ENCODE results near the gene HCRTR2.
"Not testable (repeated sequence)": the region's sequence is repeated elsewhere in the genome, so short reads cannot be mapped to it uniquely, and the experiment has no call there.

Gene HCRTR2

GRCh38 chr6:55220961-55221360 is 46.6 kb downstream of the HCRTR2 start:
- DNase-seq (ENCODE audit: low read depth) = no peak

- no peak for DNase-seq (ENCODE audit: low read depth)
Measured at GRCh38 chr6:55227862-55228261, 53.5 kb downstream of the HCRTR2 start.

- DNase-seq (ENCODE audit: low read depth) = no peak
Measured at GRCh38 chr6:55239099-55239498, 64.8 kb downstream of the HCRTR2 start.

DNA sequence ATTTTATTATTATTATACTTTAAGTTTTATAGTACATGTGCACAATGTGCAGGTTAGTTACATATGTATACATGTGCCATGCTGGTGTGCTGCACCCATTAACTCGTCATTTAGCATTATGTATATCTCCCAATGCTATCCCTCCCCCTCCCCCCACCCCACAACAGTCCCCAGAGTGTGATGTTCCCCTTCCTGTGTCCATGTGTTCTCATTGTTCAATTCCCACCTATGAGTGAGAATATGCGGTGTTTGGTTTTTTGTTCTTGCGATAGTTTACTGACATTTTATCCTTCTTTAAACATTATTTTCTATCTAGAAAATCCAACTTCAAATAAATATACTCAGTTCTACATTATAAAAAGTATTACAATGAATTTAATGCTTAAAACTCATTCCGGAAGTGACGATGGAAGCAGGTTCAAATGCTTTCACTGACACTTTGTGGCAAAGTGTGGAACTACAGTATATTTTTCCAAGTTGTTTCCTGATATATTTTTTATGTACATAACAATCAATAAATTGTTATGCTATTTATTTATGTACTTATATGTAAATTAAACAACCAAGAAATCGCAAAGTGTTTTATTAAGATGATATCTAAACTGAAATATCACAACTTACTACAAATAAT is 66.8 kb downstream of the HCRTR2 start:
- not testable (repeated sequence) for DNase-seq (ENCODE audit: low read depth)

DNA sequence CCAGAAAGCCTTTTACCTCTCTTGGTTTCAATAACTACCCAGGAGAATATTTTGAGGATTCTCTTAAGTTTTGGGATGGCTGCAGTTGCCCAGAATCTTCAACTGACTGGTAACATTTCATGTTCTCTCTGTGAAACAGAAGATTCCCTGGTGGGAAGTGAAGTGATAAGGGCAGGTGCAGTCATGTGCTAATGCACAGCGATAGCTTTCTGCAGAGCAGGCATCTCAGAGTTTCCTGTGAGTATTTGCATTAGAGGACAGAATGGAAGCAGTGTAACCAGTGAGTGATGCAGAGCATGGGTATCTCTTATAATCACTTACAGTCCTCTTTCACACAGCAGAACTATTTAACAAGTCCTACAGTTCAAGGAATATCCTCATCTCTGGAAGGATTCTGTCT is 76.1 kb downstream of the HCRTR2 start:
- DNase-seq (ENCODE audit: low read depth) = no peak

- DNase-seq (ENCODE audit: low read depth) = no peak
Measured at GRCh38 chr6:55255113-55255512, 80.8 kb downstream of the HCRTR2 start.

DNA sequence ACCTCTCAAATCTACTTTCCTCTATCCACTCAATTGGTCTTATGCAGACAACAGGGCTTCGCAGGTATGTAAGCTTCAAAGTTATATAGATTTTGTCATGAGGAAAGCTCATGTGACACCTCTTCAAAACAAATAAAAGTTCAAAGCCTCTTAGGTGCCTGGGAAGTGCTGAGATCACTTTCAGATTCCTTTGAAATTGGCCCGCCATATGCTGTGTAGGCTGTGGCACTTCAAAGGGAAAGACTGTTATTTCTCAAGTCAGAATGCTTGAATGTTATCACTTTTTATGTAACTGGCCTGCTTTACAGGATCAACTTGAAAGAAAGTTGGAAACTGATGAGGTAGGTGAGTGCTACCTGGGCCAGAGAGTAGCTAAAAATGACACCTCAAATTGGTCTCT is 85.9 kb downstream of the HCRTR2 start:
- no peak for DNase-seq (ENCODE audit: low read depth)

DNA sequence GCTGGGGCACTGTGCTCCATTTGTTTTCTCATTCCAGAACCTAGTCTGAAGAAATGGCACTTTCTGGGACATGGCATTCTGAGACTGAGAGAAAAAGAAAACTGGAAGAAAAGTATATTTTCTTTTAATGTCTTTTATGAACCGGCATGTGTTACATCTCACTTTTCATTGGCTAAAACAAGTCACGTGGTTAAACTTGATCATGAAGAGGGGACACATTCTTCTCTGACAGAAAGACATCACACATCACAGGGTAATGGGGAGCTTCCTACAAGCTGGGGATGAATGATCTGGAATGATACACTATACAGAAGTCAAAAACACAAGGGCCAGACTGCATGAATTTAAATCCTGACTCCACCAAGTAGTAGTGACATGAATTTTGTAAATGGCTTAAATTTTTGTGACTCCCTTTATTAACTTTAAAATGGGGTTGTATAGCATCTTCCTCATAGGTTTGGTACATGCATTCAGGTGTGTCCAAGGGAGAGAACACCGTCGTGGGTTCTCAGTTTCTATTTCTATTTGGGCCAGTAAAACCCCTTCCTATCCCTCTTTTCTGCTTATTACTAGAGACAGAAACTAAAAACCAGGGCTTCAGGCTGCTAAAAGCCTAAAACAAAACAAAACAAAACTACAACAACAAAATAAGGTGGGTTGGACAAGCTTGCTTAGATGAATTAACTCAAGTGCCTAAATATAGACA is 91.2 kb downstream of the HCRTR2 start:
- DNase-seq (ENCODE audit: low read depth) = no peak

DNA sequence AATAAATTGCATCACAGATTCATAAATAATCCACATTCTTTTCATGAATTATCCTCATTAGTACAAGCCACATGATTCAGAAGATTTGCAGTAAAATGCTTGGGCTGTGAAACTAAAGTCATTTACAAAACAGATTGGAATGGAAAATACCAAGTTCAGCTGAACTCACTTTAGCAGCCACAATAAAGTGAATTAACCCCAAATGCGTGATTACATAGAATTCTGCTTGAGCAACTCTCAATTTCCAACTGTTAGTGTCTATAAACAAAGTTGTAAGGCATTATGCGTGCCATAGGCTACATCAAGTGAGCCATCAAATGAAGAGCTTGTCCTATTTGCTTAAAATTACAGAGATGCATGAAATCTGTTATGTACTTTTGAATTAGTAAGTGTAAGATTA is 92.6 kb downstream of the HCRTR2 start:
- no peak for DNase-seq (ENCODE audit: low read depth)

DNA sequence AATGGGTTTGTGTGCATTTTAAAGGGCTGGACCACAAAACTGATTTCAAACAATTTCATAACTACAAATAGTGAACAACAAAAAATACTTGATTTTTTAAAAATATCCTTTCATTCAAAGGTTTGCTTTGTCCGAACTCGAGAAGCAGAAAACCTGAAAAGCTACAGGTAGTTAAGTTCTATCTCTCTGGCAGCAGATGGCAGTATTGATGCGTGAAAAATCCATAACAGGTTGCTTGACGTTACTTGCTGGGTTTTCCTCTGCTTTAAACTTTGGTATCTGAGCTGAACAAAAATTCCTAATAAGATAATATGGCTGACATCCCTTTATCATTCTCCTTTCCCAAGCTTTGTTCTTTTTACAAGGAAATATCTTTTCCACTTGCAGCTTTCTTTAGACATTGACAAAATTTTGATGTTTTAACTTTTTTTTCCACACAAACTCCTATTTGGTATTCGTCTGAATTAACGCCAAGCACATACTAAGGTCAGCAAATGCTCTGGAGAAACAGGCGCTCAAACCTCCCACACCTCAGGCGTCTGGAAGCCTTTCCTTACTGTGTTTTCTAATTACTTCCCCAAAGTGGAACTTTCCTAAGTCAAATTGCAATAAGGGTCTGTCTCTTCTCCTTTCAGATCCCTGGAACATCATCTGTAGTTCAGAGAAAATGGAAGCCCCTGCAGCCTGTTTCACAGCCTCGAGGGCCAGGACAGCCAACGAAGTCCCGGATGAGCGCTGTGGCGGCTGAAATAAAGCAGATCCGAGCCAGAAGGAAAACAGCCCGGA is 102.6 kb downstream of the HCRTR2 start:
- peak; percentile 19 for DNase-seq (ENCODE audit: low read depth)

GRCh38 chr6:55277646-55278045 is 103.3 kb downstream of the HCRTR2 start:
- no peak for DNase-seq (ENCODE audit: low read depth)

DNA sequence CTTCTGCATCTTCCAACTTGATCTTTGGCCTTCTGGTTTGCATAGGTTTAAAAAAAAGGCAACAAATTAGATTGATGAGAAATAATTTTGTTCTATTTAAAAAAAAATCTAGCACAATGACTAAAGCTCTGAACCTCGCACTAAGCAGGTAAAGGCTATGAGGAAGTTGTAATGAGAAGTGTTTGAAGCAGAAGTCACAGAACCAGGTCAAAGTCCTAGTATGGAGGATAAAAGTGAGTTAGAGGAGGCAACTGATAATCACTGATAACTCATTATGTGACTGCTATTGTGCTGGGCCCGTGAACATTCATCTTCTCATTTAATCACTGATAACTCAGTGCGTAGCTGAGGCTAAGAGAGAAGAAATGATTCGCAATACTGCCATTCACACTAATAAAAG is 106.9 kb downstream of the HCRTR2 start:
- no peak for DNase-seq (ENCODE audit: low read depth)

GRCh38 chr6:55282115-55282514 is 107.8 kb downstream of the HCRTR2 start:
- DNase-seq (ENCODE audit: low read depth) = no peak

DNA sequence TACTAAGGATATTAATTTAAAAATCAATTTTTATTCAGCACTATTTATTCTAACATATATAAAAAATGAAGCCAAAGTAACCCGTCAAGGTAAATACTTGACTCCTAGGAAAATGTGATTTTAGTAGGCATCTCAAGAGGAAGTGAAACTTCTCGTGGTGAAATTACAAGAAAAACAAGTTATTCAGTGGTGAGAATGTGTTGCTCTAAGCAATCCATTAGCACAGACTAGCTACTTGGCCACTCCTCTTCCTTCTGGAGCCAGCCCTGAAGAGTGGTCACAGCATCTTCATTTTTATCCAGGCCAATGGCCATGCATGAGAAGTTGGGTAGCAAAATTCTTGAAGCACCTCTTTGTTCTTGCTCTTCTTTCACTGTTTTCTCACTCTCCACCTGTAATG is 112.5 kb downstream of the HCRTR2 start:
- DNase-seq (ENCODE audit: low read depth) = no peak

DNA sequence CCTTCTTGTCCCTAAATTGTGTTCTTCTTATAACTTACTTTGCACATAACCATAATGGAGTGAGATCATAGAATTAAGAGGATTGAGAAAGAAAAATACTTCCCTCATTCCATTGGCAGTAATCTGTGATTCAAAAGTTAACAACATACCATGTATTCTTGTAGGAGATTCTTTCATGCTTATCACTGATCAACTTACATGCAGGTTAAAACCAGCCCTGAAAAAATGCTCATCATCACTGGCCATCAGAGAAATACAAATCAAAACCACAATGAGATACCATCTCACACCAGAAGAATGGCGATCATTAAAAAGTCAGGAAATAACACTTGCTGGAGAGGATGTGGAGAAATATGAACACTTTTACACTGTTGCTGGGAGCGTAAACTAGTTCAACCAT is 116.4 kb downstream of the HCRTR2 start:
- no peak for DNase-seq (ENCODE audit: low read depth)

GRCh38 chr6:55293116-55293515 is 118.8 kb downstream of the HCRTR2 start:
- DNase-seq (ENCODE audit: low read depth) = no peak

DNA sequence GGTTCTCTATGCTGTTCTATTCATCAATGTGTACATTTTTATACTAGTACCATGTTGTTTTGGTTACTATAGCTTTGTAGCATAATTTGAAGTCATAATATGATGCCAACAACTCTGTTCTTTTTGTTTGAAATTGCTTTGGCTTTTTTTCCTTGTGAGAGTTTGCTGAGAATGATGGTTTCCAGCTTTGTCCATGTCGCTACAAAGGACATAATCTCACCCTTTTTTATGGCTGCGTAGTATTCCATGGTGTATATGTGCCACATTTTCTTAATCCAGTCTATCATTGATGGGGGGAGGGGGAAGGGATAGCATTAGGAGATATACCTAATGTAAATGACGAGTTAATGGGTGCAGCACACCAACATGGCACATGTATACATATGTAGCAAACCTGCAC is 122.9 kb downstream of the HCRTR2 start:
- not testable (repeated sequence) for DNase-seq (ENCODE audit: low read depth)

DNA sequence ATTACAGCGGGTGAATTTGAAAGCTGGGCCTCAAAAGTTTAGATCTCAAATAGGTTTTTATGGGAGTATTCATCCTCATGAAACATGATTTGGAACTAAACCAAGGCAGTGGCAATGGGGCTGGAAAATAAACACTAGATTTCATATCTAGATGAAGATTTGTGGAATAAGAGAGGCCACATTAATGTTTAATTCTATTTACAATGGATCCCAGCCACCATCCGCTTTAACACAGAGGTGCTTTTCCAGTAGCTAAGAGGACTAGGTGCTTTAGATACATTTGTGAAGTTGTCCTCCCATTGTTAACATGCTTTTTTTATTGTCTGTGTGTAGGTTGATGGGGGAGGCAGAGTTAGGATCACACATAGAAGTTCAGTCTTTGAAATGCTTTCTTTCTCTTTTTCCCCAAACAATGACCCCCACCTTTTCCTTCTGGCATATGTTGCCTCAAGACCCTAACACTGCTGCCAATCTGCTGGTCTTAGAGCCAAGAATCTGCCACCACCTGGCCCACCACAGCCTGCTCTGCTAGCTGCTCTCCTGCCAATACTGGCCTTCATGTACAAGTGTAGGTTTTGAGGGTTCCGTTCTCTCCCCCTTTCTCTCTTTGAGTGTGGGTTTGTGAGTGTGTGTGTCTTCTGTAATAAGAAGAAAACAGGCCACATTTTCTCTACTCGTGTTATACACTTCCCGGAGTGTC is 125.1 kb downstream of the HCRTR2 start:
- DNase-seq (ENCODE audit: low read depth) = no peak

DNA sequence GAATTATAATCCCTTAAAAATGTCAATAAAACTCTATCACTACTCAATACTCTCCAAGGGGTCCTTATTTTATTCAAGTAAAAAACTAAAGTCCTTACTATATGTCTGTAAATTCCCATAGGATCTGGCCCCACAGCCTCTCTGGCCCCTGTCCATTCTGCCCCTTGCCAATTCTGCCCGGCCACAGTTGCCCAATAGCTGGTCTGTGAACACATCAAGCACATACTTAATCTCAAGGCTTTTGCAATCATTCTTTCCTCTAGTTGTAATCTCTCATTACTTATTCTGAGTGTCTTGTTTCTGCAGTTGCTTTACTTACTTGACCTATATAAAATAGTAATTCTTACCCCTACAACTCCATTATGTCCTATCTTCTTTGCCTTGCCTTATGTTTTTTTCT is 130.4 kb downstream of the HCRTR2 start:
- DNase-seq (ENCODE audit: low read depth) = no peak

DNA sequence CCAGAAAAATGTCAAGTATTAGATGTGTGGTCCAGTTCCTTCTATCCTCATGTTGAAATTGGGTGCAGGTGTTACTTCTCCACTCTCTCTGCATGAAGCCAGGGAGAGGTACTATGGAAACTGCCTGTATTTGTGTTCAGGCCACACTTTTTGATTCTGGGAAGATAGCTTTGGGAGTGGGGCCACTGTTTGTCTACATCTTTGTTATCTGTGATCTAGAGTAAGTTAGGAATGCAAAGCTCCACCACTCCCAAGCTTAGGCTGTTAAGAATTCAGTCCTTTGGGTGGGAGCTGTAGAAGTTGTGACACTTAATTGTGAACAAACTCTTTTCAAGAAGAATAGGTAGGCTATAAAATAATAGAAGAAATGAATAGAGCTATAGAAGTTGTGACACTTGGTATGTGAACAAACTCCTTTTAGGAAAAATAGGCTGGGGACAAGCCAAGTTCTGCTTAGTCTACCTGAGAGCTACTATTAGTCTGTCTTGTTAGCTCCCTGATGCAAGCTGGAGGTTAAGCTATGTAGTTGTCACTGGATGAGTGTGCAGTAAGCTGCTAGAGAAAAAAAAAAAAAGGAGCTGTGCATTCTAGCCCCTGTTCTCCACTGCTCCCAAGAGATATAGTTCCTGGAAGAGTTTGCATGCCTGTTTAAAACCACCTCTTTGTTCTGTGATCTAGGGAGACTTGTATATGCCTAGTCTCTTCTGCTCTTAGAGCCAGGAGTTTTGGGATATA is 145.8 kb downstream of the HCRTR2 start:
- DNase-seq (ENCODE audit: low read depth) = no peak

DNA sequence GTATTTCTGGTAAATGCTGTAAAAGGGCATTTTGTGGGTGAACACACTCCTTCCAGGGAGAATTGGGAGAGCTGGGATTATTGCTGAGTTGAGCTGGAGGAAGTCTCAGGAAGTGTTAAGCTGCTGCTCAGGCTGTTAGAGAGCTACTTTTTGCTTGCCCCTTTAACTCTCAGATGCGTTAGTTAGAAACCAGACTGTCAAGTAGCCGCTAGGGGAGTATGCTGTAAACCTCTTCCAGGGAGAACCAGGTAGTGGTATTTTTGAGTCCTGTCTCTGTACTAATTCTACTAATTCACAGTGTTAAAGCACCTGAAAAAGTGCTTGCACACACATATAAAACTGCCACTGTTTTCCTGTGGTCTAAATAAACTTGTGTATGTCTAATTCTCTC is 146.4 kb downstream of the HCRTR2 start:
- DNase-seq (ENCODE audit: low read depth) = no peak

DNA sequence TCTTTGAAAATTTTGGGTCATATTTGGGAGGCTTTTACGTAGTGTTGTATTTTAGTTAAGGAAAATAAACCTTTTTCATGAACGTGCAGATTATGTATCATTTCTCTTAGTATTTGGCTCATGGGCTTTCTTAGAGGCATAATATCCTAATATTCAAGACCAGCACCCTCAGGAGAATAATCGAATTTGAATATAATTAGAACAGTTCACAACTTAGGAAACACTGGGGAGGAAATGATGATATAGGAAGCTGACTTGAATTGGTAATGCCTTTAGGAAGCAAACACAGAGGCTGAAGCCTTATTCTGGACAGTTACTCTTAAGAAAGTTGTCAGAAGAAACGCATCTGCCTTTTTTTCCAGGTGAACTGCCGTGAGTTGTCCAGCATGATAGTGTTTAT is 152.9 kb downstream of the HCRTR2 start, which contains the start of gene GFRAL:
Gene GFRAL (plus strand): TSS at position 301 of the 400 bp plus-strand sequence. CDS start 86 bp downstream, at position 387.
- DNase-seq (ENCODE audit: low read depth) = no peak
